OCI-LY7 (cell line): ENCODE measurements around the gene EPX.

Source experiments
- EZH2phosphoT487 ChIP-seq: fragments of 200-600 bp; sonication (generic); IDR thresholded peaks from 2 replicates; pipeline ENCODE4 v1.6.1; 2018; ENCODE audit warnings: low read depth, borderline replicate concordance, mild to moderate bottlenecking, mixed run types, antibody characterized with exemption, low read length, moderate library complexity, mixed read lengths
- TF ChIP-seq, protein P1 (sequence below): fragments of 200-600 bp; sonication (generic); conservative IDR thresholded peaks from 2 replicates; pipeline ENCODE4 v1.5.1; 2014; ENCODE audit warnings: mild to moderate bottlenecking, antibody characterized with exemption, low read length, moderate library complexity, mixed read lengths

DNA sequence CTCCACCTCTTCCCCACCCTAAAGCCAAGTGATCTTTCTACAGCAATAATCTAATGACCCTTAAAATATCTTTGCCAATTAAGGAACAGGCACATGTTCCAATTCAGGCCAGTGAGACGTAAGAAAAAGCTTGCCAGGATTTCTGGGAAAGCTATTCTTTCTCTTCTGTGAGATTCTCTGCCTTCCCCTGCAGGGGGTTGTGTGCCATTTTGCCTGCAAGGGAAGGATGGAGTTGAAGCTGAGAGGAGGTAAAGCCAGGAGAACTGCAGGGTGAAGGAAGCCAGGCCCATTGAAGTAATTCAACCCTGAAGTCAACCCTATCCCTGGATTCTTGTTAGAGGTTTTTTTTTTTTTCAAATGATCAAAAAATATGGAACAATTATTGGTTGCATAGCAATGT is 36.9 kb downstream of the EPX start:
- TF ChIP-seq, protein P1, sequence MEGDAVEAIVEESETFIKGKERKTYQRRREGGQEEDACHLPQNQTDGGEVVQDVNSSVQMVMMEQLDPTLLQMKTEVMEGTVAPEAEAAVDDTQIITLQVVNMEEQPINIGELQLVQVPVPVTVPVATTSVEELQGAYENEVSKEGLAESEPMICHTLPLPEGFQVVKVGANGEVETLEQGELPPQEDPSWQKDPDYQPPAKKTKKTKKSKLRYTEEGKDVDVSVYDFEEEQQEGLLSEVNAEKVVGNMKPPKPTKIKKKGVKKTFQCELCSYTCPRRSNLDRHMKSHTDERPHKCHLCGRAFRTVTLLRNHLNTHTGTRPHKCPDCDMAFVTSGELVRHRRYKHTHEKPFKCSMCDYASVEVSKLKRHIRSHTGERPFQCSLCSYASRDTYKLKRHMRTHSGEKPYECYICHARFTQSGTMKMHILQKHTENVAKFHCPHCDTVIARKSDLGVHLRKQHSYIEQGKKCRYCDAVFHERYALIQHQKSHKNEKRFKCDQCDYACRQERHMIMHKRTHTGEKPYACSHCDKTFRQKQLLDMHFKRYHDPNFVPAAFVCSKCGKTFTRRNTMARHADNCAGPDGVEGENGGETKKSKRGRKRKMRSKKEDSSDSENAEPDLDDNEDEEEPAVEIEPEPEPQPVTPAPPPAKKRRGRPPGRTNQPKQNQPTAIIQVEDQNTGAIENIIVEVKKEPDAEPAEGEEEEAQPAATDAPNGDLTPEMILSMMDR: no peak
- no peak for TF ChIP-seq EZH2phosphoT487
